Gastroesophageal sphincter (tissue), 4 donors: ENCODE data around the gene RAI1. TPM values are rescaled to one million over a fixed set of nuclear protein-coding genes. Genes with fewer than 3 reads are reported as not detected.
A peak's percentile ranks its signal among the peaks of the same experiment; 100 is the strongest.

Source experiments
- ATAC-seq: fragments of 150-250 bp; one replicate; pipeline ENCODE4 v1.9.1; 2016; ENCODE audit warnings: mild to moderate bottlenecking, moderate library complexity
- H3K27ac ChIP-seq, 4 donors: fragments of 200-600 bp; sonication (generic) in 3 of 4; 1 replicate in 3 of 4; 2 replicates in 1 of 4; pipeline ENCODE4 v1.5.1; 2016 to 2019
- H3K27me3 ChIP-seq: fragments of 200-600 bp; sonication (generic); one replicate; pipeline ENCODE4 v1.5.1; 2019
- H3K36me3 ChIP-seq, 2 donors: fragments of 200-600 bp; sonication (generic); one replicate each; pipeline ENCODE4 v1.5.1; 2019; ENCODE audit warnings: control low read depth in 1 of 2
- H3K4me1 ChIP-seq, 3 donors: fragments of 200-600 bp; sonication (generic); 1 replicate in 2 of 3; 2 replicates in 1 of 3; pipeline ENCODE4 v1.5.1; 2016 to 2019; ENCODE audit warnings: control low read depth in 2 of 3
- H3K4me3 ChIP-seq, 2 donors: fragments of 200-600 bp; sonication (generic); one replicate each; pipeline ENCODE4 v1.5.1; 2019; ENCODE audit warnings: mild to moderate bottlenecking in 1 of 2, moderate library complexity in 1 of 2
- H3K9me3 ChIP-seq, 3 donors: fragments of 200-600 bp; sonication (generic); one replicate each; pipeline ENCODE4 v1.5.1; 2017 to 2019; ENCODE audit warnings: control low read depth in 2 of 3
- CTCF ChIP-seq, 4 experiments: fragments of 200-600 bp in 2 of 4; fragments of 450-650 bp in 2 of 4; sonication (generic) in 1 of 4; IDR thresholded peaks; one replicate each; pipeline ENCODE4 v1.5.1; 2017 to 2019; ENCODE audit warnings: antibody characterized with exemption in 4 of 4, mild to moderate bottlenecking in 2 of 4, moderate library complexity in 2 of 4
- EP300 ChIP-seq: sonication (generic); formaldehyde crosslinking; IDR thresholded peaks from one replicate; pipeline ENCODE4 v1.6.1; 2017; ENCODE audit warnings: antibody characterized with exemption, mild to moderate bottlenecking
- POLR2A ChIP-seq, 2 donors: fragments of 450-650 bp; IDR thresholded peaks; one replicate each; pipeline ENCODE4 v1.6.1; 2017; ENCODE audit warnings: antibody characterized with exemption in 2 of 2, mild to moderate bottlenecking in 2 of 2, moderate library complexity in 1 of 2
- POLR2AphosphoS5 ChIP-seq: sonication (generic); formaldehyde crosslinking; IDR thresholded peaks from one replicate; pipeline ENCODE4 v1.6.1; 2017; ENCODE audit warnings: antibody characterized with exemption
- WGBS, 2 donors: methylation state at CpG; one replicate each; pipeline ENCODE4 v1.1.5; 2018; ENCODE audit warnings: low coverage in 1 of 2; 5-methylcytosine and 5-hydroxymethylcytosine counted together
- total RNA-seq, 4 donors: library from RNA; depleted of rRNA; stranded (reverse); fragments of >200 nt; gene quantifications; one replicate each; pipeline ENCODE4 v1.1.0, GENCODE V29; 2016

RAI1 gene
- total RNA-seq, 4 donors from 2014 or later, result 15.9 to 39.7 (median 28.3) TPM

- no peak for TF ChIP-seq CTCF (IDR thresholded peaks at IDR 0.05)
- no peak for TF ChIP-seq POLR2A (IDR thresholded peaks at IDR 0.05)
- no peak for TF ChIP-seq EP300
- no peak for TF ChIP-seq POLR2AphosphoS5
- Histone ChIP-seq H3K27ac (peak overlapping the region; percentile 66 to 86 (median 81)), H3K4me1 (peaks cover 9 to 90% (median 36%) of the 10 kb centered on the region in 3 donors), H3K4me3 (peak overlapping the region in 1 of 2 donors; percentile 55), H3K9me3 (no peaks in the 10 kb centered on the region), H3K27me3 (no peaks in the 10 kb centered on the region), H3K36me3 (peaks cover 0 to 25% of the 10 kb centered on the region in 2 donors)
- ATAC-seq, result no peak
- WGBS, 2 donors, result 0% methylated on average over 1 of the region's 11 CpGs; no CpG with 5 or more reads in 1 of the 2 donors
Measured at GRCh38 chr17:17824119-17824782, 143.0 kb downstream of the RAI1 start.

- WGBS, 2 donors, result 26 to 40% methylated on average over 1 to 5 of the region's 14 CpGs
- no peak for ATAC-seq
- Histone ChIP-seq H3K27ac (peak overlapping the region; percentile 66 to 86 (median 81)), H3K27me3 (no peaks in the 10 kb centered on the region), H3K36me3 (peaks cover 0 to 17% of the 10 kb centered on the region in 2 donors), H3K4me1 (peaks cover 9 to 90% (median 36%) of the 10 kb centered on the region in 3 donors), H3K4me3 (peak overlapping the region in 1 of 2 donors; percentile 55), H3K9me3 (no peaks in the 10 kb centered on the region)
- TF ChIP-seq POLR2AphosphoS5, result peak; percentile 54
- no peak for TF ChIP-seq POLR2A (IDR thresholded peaks at IDR 0.05)
Measured at GRCh38 chr17:17824783-17825614, 143.7 kb downstream of the RAI1 start.

- Histone ChIP-seq H3K27me3 (no peaks in the 10 kb centered on the region), H3K4me1 (peaks cover 9 to 90% (median 39%) of the 10 kb centered on the region in 3 donors), H3K4me3 (no peak overlapping the region), H3K9me3 (no peaks in the 10 kb centered on the region), H3K36me3 (peaks cover 0 to 12% of the 10 kb centered on the region in 2 donors), H3K27ac (peak overlapping the region in 3 of 4 donors; percentile 5 to 86 (median 84))
- TF ChIP-seq POLR2A (IDR thresholded peaks at IDR 0.05) (no peak), CTCF (IDR thresholded peaks at IDR 0.05) (no peak), POLR2AphosphoS5 (no peak), EP300 (no peak)
- WGBS, 2 donors, result no CpG with 5 or more reads among the region's 2 CpGs
- ATAC-seq, result no peak
Measured at GRCh38 chr17:17826342-17826713, 145.1 kb downstream of the RAI1 start.

GRCh38 chr17:17826942-17827785, 145.9 kb downstream of the RAI1 start:
- no peaks in the 10 kb centered on the region for H3K9me3 ChIP-seq
- peaks cover 0 to 17% of the 10 kb centered on the region in 2 donors for H3K36me3 ChIP-seq
- no peak overlapping the region for H3K4me3 ChIP-seq
- no peak for ATAC-seq
- H3K27ac ChIP-seq, result peak overlapping the region in 2 of 4 donors; percentile 84 to 86
- TF ChIP-seq POLR2AphosphoS5 (no peak), EP300 (no peak), POLR2A (IDR thresholded peaks at IDR 0.05) (no peak), CTCF (IDR thresholded peaks at IDR 0.05) (no peak)
- H3K4me1 ChIP-seq, result peaks cover 9 to 90% (median 42%) of the 10 kb centered on the region in 3 donors
- no peaks in the 10 kb centered on the region for H3K27me3 ChIP-seq
- WGBS, 2 donors, result 86 to 88% methylated on average over 1 to 4 of the region's 16 CpGs
